Choroid plexus epithelial cell (primary cell): ENCODE results near the gene ZNF532.

ENCODE experiments used
- DNase-seq: peaks from one replicate; pipeline ENCODE4 v3.0.0-alpha.2; 2010; ENCODE audit warnings: low read depth
- H3K4me3 ChIP-seq: 2 replicates; pipeline ENCODE4 v1.5.1; 2011; ENCODE audit warnings: low read depth, mild to moderate bottlenecking, control low read depth, low read length, moderate library complexity
- CTCF ChIP-seq: conservative IDR thresholded peaks from 2 replicates; pipeline ENCODE4 v1.5.1; 2011; ENCODE audit warnings: low read depth, mild to moderate bottlenecking, control low read depth, inconsistent platforms, low read length, moderate library complexity

The ZNF532 gene

GRCh38 chr18:58975296-58975695, 110.6 kb downstream of the ZNF532 start:
- TF ChIP-seq CTCF: no peak
- no peak overlapping the region for H3K4me3 ChIP-seq
- DNase-seq: peak; percentile 62

GRCh38 chr18:58975781-58976180, 111.1 kb downstream of the ZNF532 start:
- no peak for DNase-seq
- no peak for TF ChIP-seq CTCF
- H3K4me3 ChIP-seq: no peak overlapping the region

- DNase-seq: peak; percentile 50
- no peak for TF ChIP-seq CTCF
Observed at GRCh38 chr18:58977223-58977622, 112.5 kb downstream of the ZNF532 start.

GRCh38 chr18:58977801-58978200, 113.1 kb downstream of the ZNF532 start:
- no peak for TF ChIP-seq CTCF
- H3K4me3 ChIP-seq: no peak overlapping the region
- DNase-seq: no peak

More at GRCh38 chr18:58977223-58977622, 112.5 kb downstream of the ZNF532 start:
- no peak overlapping the region for H3K4me3 ChIP-seq

- no peak for DNase-seq
- no peak overlapping the region for H3K4me3 ChIP-seq
- TF ChIP-seq CTCF: no peak
Observed at GRCh38 chr18:58978916-58979315, 114.2 kb downstream of the ZNF532 start.

GRCh38 chr18:58979615-58980014, 114.9 kb downstream of the ZNF532 start:
- no peak overlapping the region for H3K4me3 ChIP-seq
- DNase-seq: no peak
- TF ChIP-seq CTCF: no peak

- no peak for TF ChIP-seq CTCF
- no peak for DNase-seq
- no peak overlapping the region for H3K4me3 ChIP-seq
Observed at GRCh38 chr18:58980991-58981390, 116.3 kb downstream of the ZNF532 start.
